Purkinje cell (primary cell): ENCODE measurements around the gene IL13RA2. TPM values are rescaled to one million over a fixed set of nuclear protein-coding genes. Genes with fewer than 3 reads are reported as not detected.

Experiments
- polyA plus RNA-seq: library from polyadenylated mRNA; unstranded; fragments of >200 nt; fragmentation: Nextera tagmentation; gene quantifications from 2 replicates; pipeline ENCODE4 v1.2.1, GENCODE V29; 2014

The IL13RA2 gene, protein sequence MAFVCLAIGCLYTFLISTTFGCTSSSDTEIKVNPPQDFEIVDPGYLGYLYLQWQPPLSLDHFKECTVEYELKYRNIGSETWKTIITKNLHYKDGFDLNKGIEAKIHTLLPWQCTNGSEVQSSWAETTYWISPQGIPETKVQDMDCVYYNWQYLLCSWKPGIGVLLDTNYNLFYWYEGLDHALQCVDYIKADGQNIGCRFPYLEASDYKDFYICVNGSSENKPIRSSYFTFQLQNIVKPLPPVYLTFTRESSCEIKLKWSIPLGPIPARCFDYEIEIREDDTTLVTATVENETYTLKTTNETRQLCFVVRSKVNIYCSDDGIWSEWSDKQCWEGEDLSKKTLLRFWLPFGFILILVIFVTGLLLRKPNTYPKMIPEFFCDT
- polyA plus RNA-seq = 0.81 and 2.8 TPM in 2 replicates

DNA sequence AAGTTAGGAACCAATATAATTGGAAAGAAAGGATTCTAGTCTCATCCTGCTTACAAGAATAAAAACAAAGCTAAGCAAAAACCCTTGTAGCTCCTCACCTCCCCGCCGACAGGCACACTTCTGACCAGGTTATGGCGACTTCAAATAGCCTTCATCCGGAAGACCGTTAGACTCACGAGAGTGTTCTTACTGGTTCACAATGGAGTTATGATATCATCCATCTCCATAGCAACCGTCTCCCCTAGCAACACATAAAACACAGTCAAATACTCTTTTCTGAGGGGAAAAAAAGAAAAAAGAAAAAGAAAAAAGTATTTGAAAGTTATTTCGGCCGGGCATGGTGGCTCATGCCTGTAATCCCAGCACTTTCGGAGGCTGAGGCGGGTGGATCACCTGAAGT, at the start of gene IL13RA2:
Gene IL13RA2, minus strand, starts transcription at position 162 of the 400 bp plus-strand sequence. CDS start 347 bp downstream, outside the sequence.

Other genes starting within 250 kb of the IL13RA2 start
- gene RBMXL3, start 171.8 kb upstream of the IL13RA2 start, polyA plus RNA-seq = not detected in 2 replicates
- 8.1 and 8.5 TPM in 2 replicates for gene LRCH2, start 216.5 kb upstream of the IL13RA2 start, polyA plus RNA-seq